HEK293 (cell line): ENCODE measurements around the gene CASP14.

ENCODE experiments used
- CTCF ChIP-seq: fragments of 450-650 bp; formaldehyde crosslinking; IDR thresholded peaks from 2 replicates; pipeline ENCODE4 v1.5.1; 2016; ENCODE audit warnings: missing biosample characterization, missing genetic modification characterization
- SP2 ChIP-seq: fragments of 450-650 bp; formaldehyde crosslinking; IDR thresholded peaks from 2 replicates; pipeline ENCODE4 v1.5.1; 2016; ENCODE audit warnings: missing biosample characterization, missing genetic modification characterization
- ZNF274 ChIP-seq, 2 experiments: fragments of 200-500 bp in 1 of 2; fragments of 450-650 bp in 1 of 2; sonication (Bioruptor generic) in 1 of 2; formaldehyde crosslinking in 1 of 2; IDR thresholded peaks; 2 replicates each; pipeline versions ENCODE4 v1.5.1 to v1.6.1; 2014 to 2016; ENCODE audit warnings: borderline replicate concordance in 1 of 2, inconsistent platforms in 1 of 2, low read length in 1 of 2, missing biosample characterization in 1 of 2, missing genetic modification characterization in 1 of 2

- no peak for TF ChIP-seq SP2 (tag by site-specific recombination)
- TF ChIP-seq ZNF274 (IDR thresholded peaks at IDR 0.05; ENCODE audit: low read length): no peak
- TF ChIP-seq ZNF274 (tag by site-specific recombination; IDR thresholded peaks at IDR 0.05; ENCODE audit: borderline replicate concordance): no peak
- TF ChIP-seq CTCF: no peak
These were observed 1.4 kb downstream of the CASP14 start for GRCh38 chr19:15050639-15051038.
